ENCODE results near the gene ITPR3.

The ITPR3 gene

GRCh38 chr6:33620856-33621710 lies at the start of gene ITPR3:
TSS of gene ITPR3 (plus strand) at chr6:33621322. CDS start at chr6:33621603, 281 bp downstream.
- DNase-seq = no peak

GRCh38 chr6:33571637-33572316 lies 49.3 kb upstream of the ITPR3 start:
- DNase-seq = no peak

GRCh38 chr6:33575211-33575610 lies 45.9 kb upstream of the ITPR3 start:
- no peak for DNase-seq

- no peak for DNase-seq
These were observed 44.5 kb upstream of the ITPR3 start for GRCh38 chr6:33576668-33577067.

- DNase-seq = peak; percentile 77
These were observed 44.0 kb upstream of the ITPR3 start for GRCh38 chr6:33577106-33577535.

GRCh38 chr6:33577718-33578117 lies 43.4 kb upstream of the ITPR3 start:
- no peak for DNase-seq

- no peak for DNase-seq
These were observed 43.0 kb upstream of the ITPR3 start for GRCh38 chr6:33578164-33578563.

- no peak for DNase-seq
These were observed 42.5 kb upstream of the ITPR3 start for GRCh38 chr6:33578588-33579011.

- DNase-seq = peak; percentile 78
These were observed 41.1 kb upstream of the ITPR3 start, which contains the start of gene BAK1 for GRCh38 chr6:33579828-33580714. TSS of gene BAK1 (minus strand) at chr6:33580276. CDS start at chr6:33577604, 2,672 bp downstream.

- no peak for DNase-seq
These were observed 39.9 kb upstream of the ITPR3 start for GRCh38 chr6:33581186-33581585.

- no peak for DNase-seq
These were observed 37.4 kb upstream of the ITPR3 start for GRCh38 chr6:33583591-33584155.

- DNase-seq = no peak
These were observed 36.3 kb upstream of the ITPR3 start for GRCh38 chr6:33584700-33585402.

GRCh38 chr6:33585403-33586107 lies 35.6 kb upstream of the ITPR3 start:
- peak; percentile 90 for DNase-seq

GRCh38 chr6:33586108-33586640 lies 34.9 kb upstream of the ITPR3 start:
- DNase-seq = no peak

GRCh38 chr6:33587529-33587928 lies 33.6 kb upstream of the ITPR3 start:
- no peak for DNase-seq

GRCh38 chr6:33588894-33589293 lies 32.2 kb upstream of the ITPR3 start:
- DNase-seq = no peak

- DNase-seq = no peak
These were observed 31.8 kb upstream of the ITPR3 start for GRCh38 chr6:33589392-33589730.

- DNase-seq = peak; percentile 25
These were observed 31.2 kb upstream of the ITPR3 start for GRCh38 chr6:33589731-33590530.

- DNase-seq = no peak
These were observed 30.5 kb upstream of the ITPR3 start for GRCh38 chr6:33590531-33591198.
